Astrocyte of the spinal cord (primary cell): ENCODE measurements around the gene SAV1.
A peak's percentile ranks its signal among the peaks of the same experiment; 100 is the strongest.

Experiments used
- DNase-seq: peaks from one replicate; pipeline ENCODE4 v3.0.0; 2011; ENCODE audit warnings: low read depth, low spot score
- H3K4me3 ChIP-seq: 2 replicates; pipeline ENCODE4 v1.5.1; 2011; ENCODE audit warnings: low read depth, mild to moderate bottlenecking, low read length, moderate library complexity
- in situ Hi-C: cut with HindIII; loops from 2 replicates; pipeline ENCODE4 v1.10.0; 2017; ENCODE audit warnings: low sequenced_read_pairs
- TF ChIP-seq, protein P1 (sequence below): IDR thresholded peaks from 2 replicates; pipeline ENCODE4 v1.5.1; 2012; ENCODE audit warnings: low read depth, mild to moderate bottlenecking, low read length, inconsistent platforms

SAV1 gene

DNA sequence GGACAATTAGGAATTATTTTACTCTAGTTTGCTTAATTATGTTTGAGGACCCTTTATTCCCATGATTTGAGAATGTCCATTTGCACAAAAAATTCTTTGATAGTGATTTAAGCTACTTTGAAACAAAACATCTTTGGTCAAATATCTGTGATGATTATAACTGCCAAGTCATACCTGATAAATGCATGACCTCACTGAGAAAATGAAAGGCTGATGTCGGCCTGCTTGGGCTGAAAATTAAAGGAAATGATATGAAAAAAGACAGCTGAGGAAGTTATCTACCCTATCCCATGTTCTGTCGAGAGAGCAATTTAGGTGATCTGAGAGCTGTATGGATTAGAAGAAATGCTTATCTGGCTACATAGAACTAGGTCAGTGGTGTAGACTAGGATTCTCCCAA lies 64.5 kb downstream of the SAV1 start:
- TF ChIP-seq, protein P1, sequence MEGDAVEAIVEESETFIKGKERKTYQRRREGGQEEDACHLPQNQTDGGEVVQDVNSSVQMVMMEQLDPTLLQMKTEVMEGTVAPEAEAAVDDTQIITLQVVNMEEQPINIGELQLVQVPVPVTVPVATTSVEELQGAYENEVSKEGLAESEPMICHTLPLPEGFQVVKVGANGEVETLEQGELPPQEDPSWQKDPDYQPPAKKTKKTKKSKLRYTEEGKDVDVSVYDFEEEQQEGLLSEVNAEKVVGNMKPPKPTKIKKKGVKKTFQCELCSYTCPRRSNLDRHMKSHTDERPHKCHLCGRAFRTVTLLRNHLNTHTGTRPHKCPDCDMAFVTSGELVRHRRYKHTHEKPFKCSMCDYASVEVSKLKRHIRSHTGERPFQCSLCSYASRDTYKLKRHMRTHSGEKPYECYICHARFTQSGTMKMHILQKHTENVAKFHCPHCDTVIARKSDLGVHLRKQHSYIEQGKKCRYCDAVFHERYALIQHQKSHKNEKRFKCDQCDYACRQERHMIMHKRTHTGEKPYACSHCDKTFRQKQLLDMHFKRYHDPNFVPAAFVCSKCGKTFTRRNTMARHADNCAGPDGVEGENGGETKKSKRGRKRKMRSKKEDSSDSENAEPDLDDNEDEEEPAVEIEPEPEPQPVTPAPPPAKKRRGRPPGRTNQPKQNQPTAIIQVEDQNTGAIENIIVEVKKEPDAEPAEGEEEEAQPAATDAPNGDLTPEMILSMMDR = no peak
- DNase-seq = no peak
- in situ Hi-C loops = no loop called here
- H3K4me3 ChIP-seq = no peak overlapping the region

DNA sequence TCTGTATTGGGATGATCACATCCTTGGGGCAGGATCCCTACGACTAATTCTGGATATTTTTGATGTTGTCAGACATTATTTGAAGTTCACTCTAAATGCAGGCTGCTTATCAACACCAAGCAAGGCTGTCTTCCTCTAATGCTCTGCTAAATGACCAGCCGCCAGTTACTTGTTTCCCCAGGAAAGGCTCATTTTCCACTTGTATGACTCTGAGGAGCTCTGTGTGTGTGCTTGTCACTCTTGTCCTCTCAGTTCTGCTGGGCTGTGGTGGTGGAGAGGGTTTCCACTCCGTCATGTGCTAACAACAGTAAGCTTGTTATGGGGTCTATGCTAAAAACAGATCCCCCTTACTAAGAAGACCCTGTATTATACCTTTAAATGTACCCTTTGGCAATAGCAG lies 66.1 kb downstream of the SAV1 start:
- H3K4me3 ChIP-seq = no peak overlapping the region
- TF ChIP-seq, protein P1 = no peak
- DNase-seq = no peak
- in situ Hi-C loops = no loop called here

DNA sequence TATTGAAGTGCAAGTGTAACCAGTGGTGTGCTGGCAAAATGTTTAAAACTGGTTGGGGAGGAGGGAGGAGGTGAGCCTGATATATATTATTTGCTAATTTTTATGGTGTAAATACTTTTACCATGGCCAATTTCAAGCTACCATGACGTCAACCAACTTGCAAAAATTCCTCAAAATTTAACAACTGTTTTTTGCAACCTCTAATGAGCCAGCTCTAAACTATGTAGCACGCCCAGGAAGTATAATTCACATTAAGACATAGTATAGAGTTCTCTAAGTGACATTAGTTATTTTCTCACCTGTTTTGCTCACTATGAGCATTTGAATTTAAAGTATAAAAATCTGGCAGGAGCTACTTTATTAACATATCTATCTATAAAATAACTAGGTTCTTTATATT lies 66.7 kb downstream of the SAV1 start:
- TF ChIP-seq, protein P1 = no peak
- no peak for DNase-seq
- in situ Hi-C loops = no loop called here

DNA sequence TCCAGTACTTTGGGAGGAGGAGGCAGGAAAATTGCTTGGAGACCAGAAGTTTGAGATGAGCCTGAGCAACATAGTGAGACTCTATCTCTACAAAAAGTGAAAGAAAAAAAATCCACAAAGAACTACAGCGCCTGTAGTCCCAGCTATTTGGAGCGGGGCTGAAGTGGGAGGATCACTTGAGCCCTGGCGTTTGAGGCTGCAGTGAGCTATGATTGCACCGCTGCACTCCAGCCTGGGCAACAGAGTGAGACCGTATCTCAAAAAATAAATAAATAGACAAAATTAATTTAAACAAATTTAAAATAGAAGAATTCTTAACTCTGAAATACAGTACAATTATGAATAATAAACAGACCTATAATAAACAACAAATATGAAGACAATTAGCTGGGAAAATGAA lies 67.3 kb downstream of the SAV1 start:
- in situ Hi-C loops = no loop called here
- TF ChIP-seq, protein P1 = no peak
- no peak overlapping the region for H3K4me3 ChIP-seq
- no peak for DNase-seq

More for the DNA sequence above, 66.7 kb downstream of the SAV1 start:
- no peak overlapping the region for H3K4me3 ChIP-seq

DNA sequence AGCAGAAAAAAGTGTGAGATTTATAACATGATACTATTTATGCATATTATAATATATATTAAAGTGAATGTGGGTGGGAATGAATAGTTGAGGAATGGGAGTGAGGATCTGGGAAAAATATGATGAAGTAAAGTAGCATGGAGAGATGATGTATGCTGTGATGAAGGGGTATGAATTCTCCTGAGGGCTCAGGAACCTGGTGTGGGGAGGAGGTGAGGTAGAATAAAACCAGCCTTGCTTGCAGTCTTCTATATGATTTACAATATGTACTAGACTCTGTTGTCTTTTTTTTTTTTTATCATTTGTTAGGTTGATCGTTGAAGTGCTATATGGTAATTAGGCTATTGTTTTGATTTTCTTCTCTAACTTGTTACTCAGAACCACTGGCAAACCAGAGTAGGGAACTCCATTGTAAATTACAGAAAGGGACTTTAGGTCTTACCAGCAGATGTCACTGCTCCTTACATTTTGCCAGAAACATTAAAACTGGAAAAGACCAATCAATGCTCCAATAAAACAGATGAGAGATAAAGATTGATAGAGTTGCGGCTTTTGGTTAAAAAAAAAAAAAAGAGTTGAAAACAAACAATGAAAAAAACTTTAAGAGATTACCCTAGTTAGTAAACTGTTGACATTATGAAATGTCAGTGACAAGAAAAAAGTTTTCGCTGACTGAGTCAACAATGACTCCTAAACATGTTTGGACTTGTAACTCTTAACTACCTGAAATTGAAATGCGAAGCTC lies 68.2 kb downstream of the SAV1 start:
- no peak overlapping the region for H3K4me3 ChIP-seq
- TF ChIP-seq, protein P1 = peak; percentile 61
- DNase-seq = peak; percentile 63
- in situ Hi-C loops = no loop called here

DNA sequence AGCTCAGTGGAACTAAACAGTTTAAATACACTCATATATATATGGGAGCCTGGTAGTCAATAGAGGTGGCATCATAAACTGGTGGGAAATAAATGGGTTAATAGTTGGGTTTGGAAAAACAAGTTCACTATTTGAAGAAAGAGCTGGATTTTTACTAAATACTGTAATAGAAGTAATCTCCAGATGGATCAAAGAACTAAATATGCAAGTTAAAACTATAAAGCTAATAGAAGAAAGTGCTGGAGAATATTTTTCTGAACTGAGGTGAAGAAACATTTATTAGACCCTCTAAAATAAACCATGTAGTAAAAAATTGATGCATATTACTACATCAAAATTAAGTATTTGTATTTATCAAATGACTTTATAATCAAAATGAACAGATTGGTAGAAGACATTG lies 69.3 kb downstream of the SAV1 start:
- in situ Hi-C loops = no loop called here
- TF ChIP-seq, protein P1 = no peak
- no peak for DNase-seq
- no peak overlapping the region for H3K4me3 ChIP-seq
